Neutrophil (primary cell): ENCODE measurements around the gene AMPD2.

Experiments
- H3K27ac ChIP-seq: fragments of 200-600 bp; sonication (generic); 2 replicates; pipeline ENCODE4 v1.5.1; 2016; ENCODE audit warnings: mild to moderate bottlenecking, moderate library complexity
- H3K27me3 ChIP-seq: fragments of 200-600 bp; sonication (generic); 2 replicates; pipeline ENCODE4 v1.6.0; 2016; ENCODE audit warnings: mild to moderate bottlenecking
- H3K36me3 ChIP-seq: fragments of 200-600 bp; sonication (generic); 2 replicates; pipeline ENCODE4 v1.5.1; 2017
- H3K4me1 ChIP-seq, 2 experiments: fragments of 200-600 bp in 1 of 2; sonication (generic) in 1 of 2; 1 replicate in 1 of 2; 2 replicates in 1 of 2; pipeline versions ENCODE4 v1.5.1 to v1.6.1; 2013 to 2016; ENCODE audit warnings: low read depth in 1 of 2, low read length in 1 of 2, mild to moderate bottlenecking in 1 of 2, moderate library complexity in 1 of 2; ENCODE audit not compliant: control insufficient read depth in 1 of 2, insufficient read depth in 1 of 2
- H3K4me3 ChIP-seq, 2 experiments: fragments of 200-600 bp in 1 of 2; sonication (generic) in 1 of 2; 1 replicate in 1 of 2; 2 replicates in 1 of 2; pipeline ENCODE4 v1.5.1; 2013 to 2016; ENCODE audit warnings: low read depth in 1 of 2, low read length in 1 of 2, mild to moderate bottlenecking in 1 of 2, moderate library complexity in 1 of 2
- H3K9me3 ChIP-seq: fragments of 200-600 bp; sonication (generic); 2 replicates; pipeline ENCODE4 v1.5.1; 2016
- CTCF ChIP-seq: fragments of 200-600 bp; sonication (generic); IDR thresholded peaks from 2 replicates; pipeline ENCODE4 v1.5.1; 2016; ENCODE audit warnings: antibody characterized with exemption

Gene AMPD2

GRCh38 chr1:109595531-109595930, 24.1 kb upstream of the AMPD2 start:
- H3K4me1 ChIP-seq: peaks cover 0 to 11% of the 10 kb centered on the region in 2 experiments
- H3K9me3 ChIP-seq: no peaks in the 10 kb centered on the region
- no peaks in the 10 kb centered on the region for H3K27me3 ChIP-seq
- H3K27ac ChIP-seq: peak overlapping the region; percentile 28
- TF ChIP-seq CTCF: no peak
- no peak overlapping the region for H3K4me3 ChIP-seq
- peaks cover 81% of the 10 kb centered on the region for H3K36me3 ChIP-seq

- Histone ChIP-seq H3K27me3 (no peaks in the 10 kb centered on the region), H3K4me3 (no peak overlapping the region), H3K4me1 (peaks cover 0 to 4% of the 10 kb centered on the region in 2 experiments), H3K9me3 (no peaks in the 10 kb centered on the region), H3K36me3 (peaks cover 59% of the 10 kb centered on the region), H3K27ac (peak overlapping the region; percentile 36)
- no peak for TF ChIP-seq CTCF
Observed at GRCh38 chr1:109598156-109598555, 21.5 kb upstream of the AMPD2 start.

- Histone ChIP-seq H3K4me3 (no peak overlapping the region), H3K9me3 (no peaks in the 10 kb centered on the region), H3K27me3 (no peaks in the 10 kb centered on the region), H3K36me3 (peaks cover 56% of the 10 kb centered on the region), H3K27ac (peak overlapping the region; percentile 36), H3K4me1 (peaks cover 0 to 4% of the 10 kb centered on the region in 2 experiments)
- TF ChIP-seq CTCF: no peak
Observed at GRCh38 chr1:109598655-109599054, 21.0 kb upstream of the AMPD2 start.

GRCh38 chr1:109603229-109603628, 16.4 kb upstream of the AMPD2 start:
- Histone ChIP-seq H3K27ac (peak overlapping the region; percentile 35), H3K4me1 (peaks cover 4 to 6% of the 10 kb centered on the region in 2 experiments), H3K9me3 (no peaks in the 10 kb centered on the region), H3K27me3 (no peaks in the 10 kb centered on the region), H3K4me3 (no peak overlapping the region), H3K36me3 (peaks cover 19% of the 10 kb centered on the region)
- TF ChIP-seq CTCF: no peak

GRCh38 chr1:109605381-109605780, 14.3 kb upstream of the AMPD2 start:
- Histone ChIP-seq H3K36me3 (peaks cover 10% of the 10 kb centered on the region), H3K4me3 (no peak overlapping the region), H3K27me3 (no peaks in the 10 kb centered on the region), H3K27ac (peak overlapping the region; percentile 35), H3K4me1 (peaks cover 7% of the 10 kb centered on the region in 2 experiments), H3K9me3 (no peaks in the 10 kb centered on the region)
- TF ChIP-seq CTCF: no peak

- Histone ChIP-seq H3K9me3 (no peaks in the 10 kb centered on the region), H3K27ac (peak overlapping the region; percentile 97), H3K36me3 (peaks cover 4% of the 10 kb centered on the region), H3K4me3 (no peak overlapping the region), H3K27me3 (no peaks in the 10 kb centered on the region), H3K4me1 (peaks cover 28 to 41% of the 10 kb centered on the region in 2 experiments)
- no peak for TF ChIP-seq CTCF
Observed at GRCh38 chr1:109609881-109610280, 9.8 kb upstream of the AMPD2 start.
